GM13976 (cell line): ENCODE data around the gene RYK.

Experiments
- DNase-seq: peaks from one replicate; pipeline ENCODE4 v3.0.0; 2012; ENCODE audit warnings: low spot score
- in situ Hi-C: fragments of 300-500 bp; cut with MboI; formaldehyde crosslinking; loops from one replicate; pipeline ENCODE4 v1.12.0; 2022; ENCODE audit warnings: low sequenced_read_pairs, mixed read lengths, inconsistent platforms; ENCODE audit not compliant: unreplicated experiment
- TF ChIP-seq, protein P1 (sequence below): IDR thresholded peaks from 2 replicates; pipeline ENCODE4 v1.5.1; 2012; ENCODE audit warnings: borderline replicate concordance, mild to moderate bottlenecking; ENCODE audit not compliant: insufficient read depth; ENCODE audit errors: extremely low read depth, missing control alignments, control extremely low read depth

The RYK gene

DNA sequence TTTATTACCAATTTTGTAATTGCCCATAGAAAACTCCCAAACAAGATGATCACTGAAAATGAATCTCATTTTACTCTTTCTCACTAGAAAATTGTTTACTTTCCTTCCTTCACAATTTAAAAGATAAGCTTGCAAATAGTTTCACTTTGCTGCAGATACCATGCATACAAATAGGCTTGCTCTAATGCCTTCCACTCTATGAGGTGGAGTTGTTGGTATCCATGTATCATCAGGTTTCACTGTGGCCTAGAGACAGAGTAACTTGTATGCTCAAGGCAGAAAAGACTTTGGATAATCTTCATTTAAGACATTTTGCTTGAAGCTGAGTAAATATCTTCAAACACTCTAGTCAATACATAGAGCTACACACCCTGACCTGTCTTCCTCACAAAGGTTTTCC, 60.8 kb downstream of the RYK start:
- TF ChIP-seq, protein P1, sequence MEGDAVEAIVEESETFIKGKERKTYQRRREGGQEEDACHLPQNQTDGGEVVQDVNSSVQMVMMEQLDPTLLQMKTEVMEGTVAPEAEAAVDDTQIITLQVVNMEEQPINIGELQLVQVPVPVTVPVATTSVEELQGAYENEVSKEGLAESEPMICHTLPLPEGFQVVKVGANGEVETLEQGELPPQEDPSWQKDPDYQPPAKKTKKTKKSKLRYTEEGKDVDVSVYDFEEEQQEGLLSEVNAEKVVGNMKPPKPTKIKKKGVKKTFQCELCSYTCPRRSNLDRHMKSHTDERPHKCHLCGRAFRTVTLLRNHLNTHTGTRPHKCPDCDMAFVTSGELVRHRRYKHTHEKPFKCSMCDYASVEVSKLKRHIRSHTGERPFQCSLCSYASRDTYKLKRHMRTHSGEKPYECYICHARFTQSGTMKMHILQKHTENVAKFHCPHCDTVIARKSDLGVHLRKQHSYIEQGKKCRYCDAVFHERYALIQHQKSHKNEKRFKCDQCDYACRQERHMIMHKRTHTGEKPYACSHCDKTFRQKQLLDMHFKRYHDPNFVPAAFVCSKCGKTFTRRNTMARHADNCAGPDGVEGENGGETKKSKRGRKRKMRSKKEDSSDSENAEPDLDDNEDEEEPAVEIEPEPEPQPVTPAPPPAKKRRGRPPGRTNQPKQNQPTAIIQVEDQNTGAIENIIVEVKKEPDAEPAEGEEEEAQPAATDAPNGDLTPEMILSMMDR, result no peak
- DNase-seq, result no peak
- in situ Hi-C loops, result loop anchor here (10.0 kb wide), 1 partner anchor 255 kb away; no protein-coding TSS in a partner anchor

DNA sequence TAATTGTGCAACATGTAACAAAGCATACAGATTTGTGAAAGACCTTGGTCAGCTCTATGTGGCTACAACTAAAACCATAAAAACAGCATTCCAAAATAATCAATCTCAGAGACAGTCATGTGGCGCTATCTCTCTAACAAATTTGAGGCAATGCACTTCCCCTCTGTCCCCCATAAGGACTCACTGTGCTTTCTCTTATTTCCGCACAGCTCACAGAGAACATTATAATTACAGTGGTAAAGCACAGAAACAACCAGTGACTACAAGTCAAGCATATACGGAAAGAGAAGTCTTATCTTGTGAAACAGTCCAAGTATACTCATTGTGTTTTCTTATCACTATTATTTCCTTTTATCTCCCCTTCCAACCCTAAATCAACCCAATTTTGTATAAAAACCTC, 64.3 kb downstream of the RYK start:
- in situ Hi-C loops, result no loop called here
- no peak for DNase-seq
- TF ChIP-seq, protein P1, result no peak

DNA sequence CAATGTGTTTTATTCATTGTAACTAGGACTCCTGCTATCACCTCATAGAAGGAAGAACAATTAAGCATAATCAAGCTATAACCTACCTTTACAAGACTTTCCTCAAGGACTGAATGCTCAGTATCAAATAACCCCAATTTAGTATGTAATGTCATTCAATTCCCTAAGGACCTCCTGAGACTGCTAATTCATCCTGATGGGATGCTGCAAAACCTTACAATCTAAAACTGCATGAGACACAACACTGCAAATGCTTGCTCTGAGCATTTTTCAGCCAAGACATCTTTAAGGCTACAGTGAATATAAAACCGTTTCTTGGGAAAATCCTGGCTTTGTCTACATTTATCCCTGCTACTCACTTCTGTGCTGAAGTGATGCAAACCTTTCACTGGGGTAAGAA, 69.9 kb downstream of the RYK start:
- no peak for DNase-seq
- TF ChIP-seq, protein P1, result no peak
- in situ Hi-C loops, result no loop called here

DNA sequence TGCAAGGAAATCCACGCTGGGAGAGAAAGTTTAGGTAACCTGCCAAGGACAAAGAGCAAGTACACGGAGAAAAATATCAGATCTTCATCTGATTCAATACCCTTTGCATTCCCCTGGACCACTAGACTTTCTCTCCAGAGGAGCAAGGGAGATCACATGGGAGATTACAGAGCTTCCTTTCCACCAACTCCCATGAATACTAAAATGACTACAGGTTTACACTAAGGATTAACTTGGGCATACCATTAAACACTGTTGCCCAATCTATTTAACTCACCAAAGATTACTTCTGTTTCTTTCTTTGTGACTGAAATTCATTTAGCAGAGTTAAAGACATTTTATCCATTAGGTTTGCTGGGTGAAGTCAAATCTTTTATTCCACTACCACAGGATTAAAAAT, 71.2 kb downstream of the RYK start:
- TF ChIP-seq, protein P1, result no peak
- no peak for DNase-seq
- in situ Hi-C loops, result no loop called here

DNA sequence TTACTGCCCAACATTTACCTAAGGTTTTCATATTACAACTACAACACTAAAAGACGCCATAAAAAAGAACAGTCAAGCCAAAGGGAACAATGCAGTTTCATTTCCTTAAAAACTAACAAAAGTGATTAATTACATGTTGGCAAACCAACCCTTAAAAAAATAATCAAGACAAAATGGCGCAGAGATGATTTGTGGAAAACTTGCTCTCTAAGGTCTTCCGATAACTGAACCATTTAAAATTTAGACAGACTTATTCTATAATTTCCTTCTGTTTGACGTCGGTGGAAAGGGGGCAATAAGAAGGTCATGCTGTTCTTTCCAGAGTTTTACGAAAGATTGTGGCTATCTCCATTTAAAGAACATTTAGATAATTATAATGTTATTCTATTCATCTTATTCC, 87.6 kb downstream of the RYK start:
- DNase-seq, result no peak
- TF ChIP-seq, protein P1, result no peak
- in situ Hi-C loops, result no loop called here

DNA sequence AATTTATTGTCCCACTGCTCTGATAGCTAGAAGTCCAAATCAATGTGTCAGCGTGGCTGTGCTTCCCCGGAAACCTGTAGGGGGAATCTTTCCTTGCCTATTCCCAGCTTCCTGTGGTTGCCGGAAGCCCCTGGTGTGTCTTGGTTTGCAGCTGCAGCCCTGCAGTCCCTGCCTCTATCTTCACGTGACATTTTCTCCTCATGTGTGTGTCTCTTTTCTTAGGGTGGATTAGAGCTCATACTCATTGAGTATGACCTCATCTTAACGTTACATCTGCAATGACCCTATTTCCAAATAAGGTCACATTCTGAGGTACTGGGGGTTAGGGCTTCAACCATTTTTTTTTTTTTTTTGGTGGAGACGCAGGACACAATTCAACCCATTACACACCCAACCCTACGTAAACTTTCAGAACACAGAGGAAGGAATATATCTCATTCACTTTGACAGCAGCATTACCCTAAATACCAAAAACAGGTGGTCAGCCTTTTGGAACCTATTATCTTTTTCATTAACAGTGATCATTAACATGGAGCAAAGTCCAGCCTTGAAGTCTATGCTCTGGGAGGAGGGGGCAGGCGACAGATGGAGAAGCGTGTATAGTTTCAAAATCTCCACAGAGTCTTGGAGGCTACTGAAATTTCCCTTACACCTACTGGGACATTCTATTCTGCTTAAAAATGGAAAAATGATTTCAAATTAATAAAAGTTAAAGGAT, 88.6 kb downstream of the RYK start:
- TF ChIP-seq, protein P1, result no peak
- no peak for DNase-seq
- in situ Hi-C loops, result no loop called here
